Activated CD4-positive, CD25-positive, alpha-beta regulatory T cell treated with anti-CD3 and anti-CD28 coated beads, Interleukin-2, amount 50 U/mL, for 72 hours (primary cell): ENCODE measurements around the gene DENND1A.
"Not testable (repeated sequence)": the region's sequence is repeated elsewhere in the genome, so short reads cannot be mapped to it uniquely, and the experiment has no call there.

Source experiments
- DNase-seq: peaks from one replicate; pipeline ENCODE4 v3.0.0; 2021

DENND1A gene

GRCh38 chr9:123861756-123862120, 68.2 kb downstream of the DENND1A start:
- no peak for DNase-seq

GRCh38 chr9:123861086-123861755, 68.7 kb downstream of the DENND1A start:
- DNase-seq = no peak

DNA sequence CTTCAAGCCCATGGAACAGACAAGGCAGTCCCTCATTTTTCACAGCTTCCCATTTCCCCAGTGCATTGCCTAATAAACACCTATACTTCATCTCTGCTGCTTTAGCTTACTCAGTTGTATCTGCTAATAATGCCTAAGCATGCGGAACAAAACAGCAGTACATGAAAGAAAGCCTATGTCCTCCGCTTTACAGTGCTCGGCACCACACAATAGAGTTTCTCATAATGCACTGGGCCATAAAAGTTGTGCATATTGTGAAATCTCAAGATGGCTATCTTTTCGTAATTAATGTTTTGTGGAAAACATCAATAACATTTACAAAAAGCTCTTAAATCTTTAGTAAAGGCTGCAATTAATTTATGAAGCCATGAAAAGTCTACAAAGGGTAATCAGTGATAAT, 69.3 kb downstream of the DENND1A start:
- DNase-seq = no peak

DNA sequence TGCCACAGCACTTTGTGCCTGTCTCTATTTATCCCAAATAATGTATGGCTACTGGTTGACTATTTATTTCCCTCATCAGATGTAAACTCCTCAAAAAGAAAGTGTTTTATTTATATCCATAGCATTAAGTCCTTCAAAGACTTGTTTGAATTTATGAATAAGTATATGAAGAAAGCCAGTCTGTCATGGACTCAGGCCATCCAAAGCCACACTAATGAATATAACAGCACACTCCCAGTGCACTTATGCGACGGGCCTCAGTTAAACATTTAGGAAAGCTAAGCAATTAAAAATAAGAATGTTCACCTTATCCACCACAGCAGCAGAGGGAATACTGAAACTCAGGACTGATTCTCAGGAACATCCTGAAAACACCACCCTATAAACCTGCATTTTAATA, 77.5 kb downstream of the DENND1A start:
- DNase-seq = no peak

- DNase-seq = no peak
Measured at GRCh38 chr9:123851851-123852250, 78.1 kb downstream of the DENND1A start.

DNA sequence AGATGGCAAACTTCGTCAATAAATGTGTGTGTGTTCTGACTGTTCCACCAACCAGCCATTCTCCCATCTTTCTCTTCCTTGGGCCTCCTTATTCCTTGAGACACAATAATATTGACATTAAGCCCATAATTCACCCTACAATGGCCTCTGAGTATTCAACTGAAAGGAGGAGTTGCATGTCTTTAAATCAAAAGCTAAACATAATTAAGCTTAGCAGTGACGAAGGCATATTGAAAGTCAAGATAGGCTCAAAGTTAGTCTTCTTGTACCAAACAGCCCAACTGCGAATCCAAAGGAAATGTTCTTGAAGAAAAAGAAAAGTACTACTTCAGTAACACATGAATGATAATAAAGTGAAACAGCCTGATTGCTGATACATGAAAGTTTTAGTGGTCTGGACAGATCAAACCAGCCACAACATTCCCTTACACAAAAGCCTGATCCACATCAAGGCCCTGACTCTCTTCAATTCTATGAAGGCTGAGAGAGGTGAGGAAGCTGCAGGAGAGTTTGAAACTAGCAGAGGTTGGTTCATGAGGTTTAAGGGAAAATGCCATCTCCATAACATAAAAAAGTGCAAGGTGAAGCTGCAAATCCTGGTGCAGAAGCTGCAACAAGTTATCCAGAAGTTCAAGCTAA, 81.4 kb downstream of the DENND1A start:
- no peak for DNase-seq

GRCh38 chr9:123846966-123847365, 83.0 kb downstream of the DENND1A start:
- DNase-seq = no peak

DNA sequence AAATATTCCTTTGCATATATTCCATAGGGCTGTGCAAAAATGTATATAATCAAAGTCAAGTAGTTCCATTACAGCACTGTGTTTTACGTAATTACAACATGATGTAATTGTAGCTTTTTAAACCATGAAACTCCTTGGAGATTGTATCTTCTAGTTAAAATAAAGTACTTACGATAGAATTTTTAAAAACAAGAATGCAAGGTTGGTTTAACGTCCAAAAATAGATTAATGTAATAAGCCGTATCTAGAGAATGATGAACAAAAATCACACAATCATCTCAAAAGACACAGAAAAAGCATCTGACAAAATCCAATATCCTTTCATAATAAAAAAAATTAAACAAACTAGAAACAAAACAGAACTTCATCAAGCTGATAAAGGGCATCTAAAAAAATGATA, 86.2 kb downstream of the DENND1A start:
- DNase-seq = no peak

- DNase-seq = no peak
Measured at GRCh38 chr9:123835821-123836220, 94.1 kb downstream of the DENND1A start.

GRCh38 chr9:123834889-123835562, 94.9 kb downstream of the DENND1A start:
- no peak for DNase-seq

GRCh38 chr9:123834218-123834888, 95.6 kb downstream of the DENND1A start:
- no peak for DNase-seq

- no peak for DNase-seq
Measured at GRCh38 chr9:123832858-123833650, 96.9 kb downstream of the DENND1A start.

DNA sequence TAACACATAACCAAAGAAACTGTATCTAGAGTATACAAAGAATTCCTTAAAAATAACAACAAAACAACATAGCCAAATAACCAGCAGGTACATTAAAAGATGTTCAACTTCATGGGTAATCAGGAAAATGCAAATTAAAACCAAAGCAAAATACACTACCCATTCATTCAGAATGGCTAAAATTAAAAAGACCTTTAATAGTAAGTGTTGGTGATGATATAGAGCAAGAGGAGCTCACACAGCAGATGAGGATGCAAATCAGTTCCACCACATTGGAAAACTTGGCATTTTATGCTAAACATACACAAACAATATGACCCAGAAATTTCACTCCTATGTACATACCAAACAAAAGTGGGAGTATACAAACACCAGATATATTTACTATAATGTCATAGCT, 97.8 kb downstream of the DENND1A start:
- DNase-seq = no peak

DNA sequence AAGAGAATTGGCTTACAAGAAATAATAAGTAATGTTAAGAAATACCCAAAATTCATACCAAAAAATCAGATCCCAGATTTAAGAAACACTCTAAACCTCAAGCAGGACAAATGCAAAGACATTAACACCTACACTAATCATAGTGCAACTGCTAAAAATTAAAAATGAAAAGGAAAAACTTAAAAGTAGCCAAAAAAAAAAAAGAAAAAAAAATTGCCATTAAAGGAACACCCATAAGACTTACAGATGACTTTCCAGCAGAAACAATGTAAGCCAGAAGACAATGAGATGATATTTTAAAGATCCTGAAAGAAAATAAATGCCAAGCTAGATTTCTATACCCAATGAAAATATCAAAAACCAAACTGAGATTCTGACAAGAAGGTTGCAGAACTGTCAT, 101.5 kb downstream of the DENND1A start:
- DNase-seq = no peak

- no peak for DNase-seq
Measured at GRCh38 chr9:123825342-123826060, 104.4 kb downstream of the DENND1A start.

- DNase-seq = no peak
Measured at GRCh38 chr9:123823194-123823947, 106.6 kb downstream of the DENND1A start.

- DNase-seq = no peak
Measured at GRCh38 chr9:123821619-123822018, 108.3 kb downstream of the DENND1A start.

GRCh38 chr9:123820139-123820538, 109.8 kb downstream of the DENND1A start:
- DNase-seq = no peak

- DNase-seq = no peak
Measured at GRCh38 chr9:123816817-123817472, 113.0 kb downstream of the DENND1A start.

DNA sequence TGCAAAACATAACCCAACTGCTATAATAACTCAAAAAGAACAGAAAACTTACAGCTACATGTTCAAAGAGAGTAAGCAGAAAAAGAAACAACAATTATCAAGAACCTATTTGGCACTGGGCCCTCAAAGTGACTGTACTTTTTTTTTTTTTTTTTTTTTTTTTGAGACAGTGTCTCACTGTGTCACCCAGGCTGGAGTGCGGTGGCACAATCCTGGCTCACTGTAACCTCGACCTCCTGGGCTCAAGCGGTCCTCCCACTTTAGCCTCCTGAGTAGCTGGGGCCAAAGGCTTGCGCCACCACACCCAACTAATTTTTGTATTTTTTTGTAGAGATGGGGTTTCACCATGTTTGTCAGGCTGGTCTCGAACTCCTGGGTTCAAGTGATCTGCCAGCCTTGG, 114.1 kb downstream of the DENND1A start:
- DNase-seq = not testable (repeated sequence)

GRCh38 chr9:123814496-123814895, 115.4 kb downstream of the DENND1A start:
- DNase-seq = no peak
